Measurements from ENCODE around the gene RGL2.

DNA sequence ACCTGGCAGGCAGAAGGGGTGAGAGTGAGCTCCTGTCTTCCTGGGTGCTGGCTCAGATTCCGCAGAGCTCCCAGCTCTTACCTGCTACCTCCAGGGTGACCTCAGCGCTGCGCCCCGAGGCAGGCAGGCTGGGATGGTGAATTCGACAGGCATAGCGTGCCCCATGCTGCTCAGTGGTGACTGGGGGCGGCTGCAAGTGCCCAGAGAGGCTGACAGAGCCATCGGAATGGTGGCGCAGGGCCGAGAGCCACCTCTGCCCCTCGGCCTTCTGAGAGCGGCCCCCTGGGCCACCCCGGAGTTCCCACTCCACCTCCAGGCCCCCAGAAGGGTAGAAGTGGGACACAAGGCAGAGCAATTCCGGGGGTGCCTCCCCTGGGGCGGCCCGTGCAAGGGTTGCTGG is 5.5 kb upstream of the RGL2 start:
- TF ChIP-seq POLR2A (IDR thresholded peaks at IDR 0.05), result no peak
- TF ChIP-seq, protein P1, sequence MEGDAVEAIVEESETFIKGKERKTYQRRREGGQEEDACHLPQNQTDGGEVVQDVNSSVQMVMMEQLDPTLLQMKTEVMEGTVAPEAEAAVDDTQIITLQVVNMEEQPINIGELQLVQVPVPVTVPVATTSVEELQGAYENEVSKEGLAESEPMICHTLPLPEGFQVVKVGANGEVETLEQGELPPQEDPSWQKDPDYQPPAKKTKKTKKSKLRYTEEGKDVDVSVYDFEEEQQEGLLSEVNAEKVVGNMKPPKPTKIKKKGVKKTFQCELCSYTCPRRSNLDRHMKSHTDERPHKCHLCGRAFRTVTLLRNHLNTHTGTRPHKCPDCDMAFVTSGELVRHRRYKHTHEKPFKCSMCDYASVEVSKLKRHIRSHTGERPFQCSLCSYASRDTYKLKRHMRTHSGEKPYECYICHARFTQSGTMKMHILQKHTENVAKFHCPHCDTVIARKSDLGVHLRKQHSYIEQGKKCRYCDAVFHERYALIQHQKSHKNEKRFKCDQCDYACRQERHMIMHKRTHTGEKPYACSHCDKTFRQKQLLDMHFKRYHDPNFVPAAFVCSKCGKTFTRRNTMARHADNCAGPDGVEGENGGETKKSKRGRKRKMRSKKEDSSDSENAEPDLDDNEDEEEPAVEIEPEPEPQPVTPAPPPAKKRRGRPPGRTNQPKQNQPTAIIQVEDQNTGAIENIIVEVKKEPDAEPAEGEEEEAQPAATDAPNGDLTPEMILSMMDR (IDR thresholded peaks at IDR 0.05), result no peak

Measured in tibial nerve (tissue), 3 donors.